Colon (tissue), 2 donors: ENCODE measurements around the gene SLC16A10.
"Not testable (repeated sequence)": the region's sequence is repeated elsewhere in the genome, so short reads cannot be mapped to it uniquely, and the experiment has no call there.

Experiments used
- FAIRE-seq: peaks from 2 replicates; lab custom pipeline; 2012; peaks lifted over from hg19 to GRCh38; lab: Jason Lieb, UNC
- donor health status: control.
- donor health status: control.

The SLC16A10 gene

GRCh38 chr6:111087871-111088667, 766 bp downstream of the SLC16A10 start:
- no peak for FAIRE-seq

DNA sequence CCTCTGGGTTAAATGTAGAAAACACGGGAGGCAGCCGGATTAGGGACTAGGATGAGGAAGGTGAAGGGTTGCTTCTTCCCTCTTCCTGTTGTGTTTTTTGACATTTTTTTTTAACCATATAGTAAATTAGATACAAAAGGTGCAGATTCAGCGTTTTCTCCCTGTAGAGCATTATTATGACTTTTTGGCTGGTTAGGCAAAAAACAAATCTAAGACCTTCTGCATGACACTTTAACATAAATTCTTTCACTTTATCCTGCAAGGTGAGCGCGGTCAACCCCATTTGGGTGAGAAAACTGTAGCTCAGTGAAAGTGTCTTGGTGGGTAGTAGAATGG, 1.3 kb downstream of the SLC16A10 start:
- no peak for FAIRE-seq

GRCh38 chr6:111090766-111091165, 3.5 kb downstream of the SLC16A10 start:
- FAIRE-seq, result no peak

DNA sequence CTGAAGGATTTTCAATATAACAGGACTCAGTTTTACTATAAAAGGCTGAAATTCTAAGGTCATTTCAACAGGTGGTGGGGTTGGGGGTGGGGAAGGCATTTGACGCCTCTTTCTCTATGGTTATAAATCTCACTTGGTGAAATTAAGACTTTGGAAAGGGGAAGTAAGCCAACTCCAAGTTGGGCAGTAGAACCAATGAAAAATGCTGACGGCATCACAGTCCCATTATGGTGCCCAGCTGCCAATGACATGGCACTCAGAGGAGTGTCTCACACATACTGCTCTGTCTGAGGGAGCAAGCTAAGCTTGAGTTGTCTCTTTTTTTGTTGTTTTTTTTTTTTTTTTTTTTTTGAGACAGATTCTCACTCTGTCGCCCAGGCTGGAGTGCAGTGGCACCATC, 4.7 kb downstream of the SLC16A10 start:
- no peak for FAIRE-seq

DNA sequence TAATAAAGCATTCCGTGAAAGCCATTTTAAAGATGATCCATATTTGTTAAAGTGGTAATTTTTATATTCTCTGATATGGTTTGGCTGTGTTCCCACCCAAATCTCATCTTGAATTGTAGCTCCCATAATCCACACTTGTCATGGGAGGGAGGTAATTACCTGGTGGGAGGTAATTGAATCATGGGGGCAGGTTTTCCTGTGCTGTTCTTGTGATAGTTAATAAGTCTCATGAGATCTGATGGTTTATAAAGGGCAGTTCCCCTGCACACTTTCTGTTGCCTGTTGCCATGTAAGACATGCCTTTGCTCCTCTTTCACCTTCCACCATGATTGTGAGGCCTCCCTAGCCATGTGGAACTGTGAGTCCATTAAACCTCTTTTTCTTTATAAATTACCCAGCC, 8.2 kb downstream of the SLC16A10 start:
- FAIRE-seq, result not testable (repeated sequence)

DNA sequence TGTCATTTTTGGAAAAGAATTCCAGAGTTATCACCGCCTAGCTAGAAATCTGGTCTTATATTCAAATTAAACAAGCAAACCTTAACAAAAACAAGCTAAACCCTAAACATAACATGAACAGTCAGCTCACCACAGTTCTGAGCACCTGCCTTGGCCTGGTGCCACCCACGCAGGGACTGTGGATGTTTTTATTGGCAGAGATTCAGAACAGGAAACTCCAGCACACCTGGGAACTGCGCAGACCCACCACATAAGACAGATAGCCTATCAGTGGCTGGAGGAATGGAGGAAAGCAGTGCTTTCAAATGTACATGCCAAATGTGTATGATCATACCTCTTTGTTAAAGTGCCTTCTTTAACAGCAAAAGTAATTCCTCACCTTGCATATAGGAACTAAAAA, 8.9 kb downstream of the SLC16A10 start:
- no peak for FAIRE-seq

DNA sequence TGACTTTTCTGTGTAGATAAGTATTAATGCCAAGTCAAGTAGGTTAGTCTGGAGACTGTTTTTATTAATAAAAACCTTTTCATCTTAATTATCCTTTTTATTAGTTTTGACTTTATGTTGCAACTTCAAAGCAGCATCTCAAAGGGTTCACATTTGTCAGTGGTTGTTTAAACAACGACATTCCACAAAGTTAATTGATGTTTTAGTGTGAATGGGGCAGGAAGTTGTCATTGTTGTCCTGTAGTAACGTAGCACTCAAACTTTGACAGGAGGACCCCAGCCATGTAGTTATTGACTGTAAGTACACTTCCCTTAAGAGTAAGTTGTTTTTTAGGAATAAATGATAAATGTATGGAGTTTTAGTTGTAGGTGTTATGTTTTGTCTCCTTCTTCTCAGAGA, 11.3 kb downstream of the SLC16A10 start:
- no peak for FAIRE-seq

DNA sequence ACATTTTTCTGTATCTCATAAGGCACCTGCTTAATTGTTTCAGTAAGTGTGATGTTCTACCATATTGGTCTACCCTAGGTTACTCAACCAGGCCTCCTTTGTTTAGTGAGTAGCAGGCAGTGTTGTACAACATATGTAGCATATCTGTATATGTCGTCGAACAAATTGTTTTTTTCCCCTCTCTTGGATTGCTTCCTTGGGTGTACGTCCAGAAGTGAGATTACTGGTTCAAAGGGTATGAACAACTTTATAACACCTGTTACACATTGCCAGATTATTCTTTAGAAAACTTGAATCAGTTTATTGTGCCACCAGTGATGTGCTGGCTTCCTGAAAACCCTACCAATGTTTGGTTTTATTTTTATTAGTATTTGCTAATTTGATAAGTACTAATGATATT, 14.7 kb downstream of the SLC16A10 start:
- FAIRE-seq, result no peak

- FAIRE-seq, result no peak
Measured at GRCh38 chr6:111105578-111105977, 18.3 kb downstream of the SLC16A10 start.

- no peak for FAIRE-seq
Measured at GRCh38 chr6:111107589-111107988, 20.3 kb downstream of the SLC16A10 start.

- no peak for FAIRE-seq
Measured at GRCh38 chr6:111110036-111110435, 22.7 kb downstream of the SLC16A10 start.

DNA sequence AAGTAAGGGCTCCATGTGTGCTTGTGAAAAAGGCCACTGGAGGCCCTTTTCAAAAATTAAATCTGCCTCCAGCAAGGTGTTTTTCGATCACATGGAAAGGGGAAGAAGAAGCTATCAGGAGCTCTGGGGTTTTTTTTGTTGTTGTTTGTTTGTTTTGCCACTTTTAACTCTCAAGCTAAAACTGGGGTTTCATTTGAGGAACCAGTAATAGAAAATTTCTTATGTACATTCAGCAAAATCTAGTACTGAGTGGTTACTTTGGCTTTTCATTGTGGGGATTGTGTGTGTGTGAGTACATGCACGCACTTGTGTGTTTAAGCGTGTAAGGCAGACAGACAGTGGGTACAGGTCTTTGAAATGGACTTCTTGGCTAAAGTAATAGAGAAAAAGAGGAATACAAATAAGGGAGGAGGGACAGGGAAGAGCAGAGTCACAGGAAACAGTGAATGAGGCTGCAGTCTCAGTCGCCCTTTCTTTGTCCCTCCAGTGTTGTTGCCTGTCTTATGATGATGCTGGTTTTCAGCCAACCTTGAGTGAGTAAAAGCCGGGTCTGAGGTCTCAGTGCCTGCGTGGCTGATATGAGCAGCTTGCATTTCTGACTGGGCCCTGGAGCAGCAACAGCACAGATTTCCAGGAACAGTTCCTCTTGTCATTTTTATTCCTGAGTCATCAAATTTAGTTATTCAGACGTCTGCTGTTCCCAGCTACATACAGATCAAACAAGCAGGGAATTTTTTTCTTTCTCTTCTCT, 26.2 kb downstream of the SLC16A10 start:
- no peak for FAIRE-seq

DNA sequence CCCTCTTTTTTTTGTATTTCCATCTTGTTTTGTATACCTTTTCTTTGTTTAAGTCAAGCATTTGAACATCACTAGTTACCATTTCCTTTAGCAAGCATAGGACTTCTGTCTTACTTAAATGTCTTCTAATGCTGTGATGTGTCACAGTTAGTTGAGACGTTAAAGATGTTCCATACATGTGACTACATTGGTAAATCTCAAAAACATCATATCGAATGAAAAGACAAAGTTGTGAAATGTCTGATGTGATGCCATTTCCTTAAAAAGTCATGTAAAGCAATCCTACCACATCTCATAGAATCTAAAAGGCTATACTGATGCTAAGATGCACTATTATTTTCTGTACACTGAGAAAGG, 26.8 kb downstream of the SLC16A10 start:
- FAIRE-seq, result no peak

GRCh38 chr6:111114482-111114881, 27.2 kb downstream of the SLC16A10 start:
- no peak for FAIRE-seq

DNA sequence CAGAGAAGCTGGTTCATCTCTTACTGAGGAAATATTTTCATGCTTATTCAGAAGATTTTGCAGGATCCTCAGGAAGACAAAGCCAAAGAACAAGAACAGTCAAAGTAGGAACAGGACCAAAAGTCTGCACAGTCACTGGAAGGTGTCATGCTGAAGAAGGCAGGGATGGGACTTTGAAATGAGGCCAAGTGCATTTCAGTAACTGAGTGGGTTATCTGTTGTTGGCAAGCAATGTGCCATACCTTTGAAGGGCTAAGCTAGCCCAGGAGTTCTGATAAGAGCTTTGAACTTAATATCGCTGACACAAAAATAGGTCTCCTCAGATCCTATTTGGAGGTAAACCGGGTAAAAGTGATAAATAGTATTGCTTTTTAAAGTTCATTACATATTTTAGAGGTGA, 31.5 kb downstream of the SLC16A10 start:
- FAIRE-seq, result no peak

DNA sequence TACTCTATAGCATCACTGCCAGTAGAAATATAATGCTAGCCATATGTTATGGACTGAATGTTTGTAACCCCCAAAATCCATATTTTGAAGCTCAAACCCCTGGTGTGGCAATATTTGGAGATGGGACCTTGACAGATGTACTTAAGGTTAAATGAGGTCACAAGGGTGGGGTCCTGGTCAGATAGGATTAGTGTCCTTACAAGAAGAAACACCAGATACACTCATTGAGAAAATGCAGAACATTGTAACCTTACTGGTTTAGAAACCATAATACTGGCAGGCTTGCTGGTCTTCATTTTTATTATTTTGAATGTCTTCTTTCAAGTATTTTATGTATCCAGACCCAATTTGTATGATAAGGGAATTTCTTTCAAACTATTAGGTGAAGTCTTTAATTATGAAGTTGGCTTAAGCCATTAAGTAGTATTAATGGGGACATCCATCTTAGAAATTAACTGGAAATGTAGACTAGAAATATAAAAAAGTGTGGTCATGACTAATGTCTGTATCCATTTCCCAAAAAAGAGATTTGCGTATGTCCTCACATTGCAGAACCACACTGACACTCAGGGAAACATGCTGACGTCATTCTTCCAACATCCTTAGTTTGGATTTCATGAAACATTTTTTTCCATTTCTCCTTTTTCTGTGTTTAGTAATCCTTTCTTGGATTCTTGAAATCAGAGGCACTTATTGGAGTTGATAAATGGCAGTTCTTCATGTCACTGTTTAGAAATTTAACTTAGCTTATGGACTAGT, 32.4 kb downstream of the SLC16A10 start:
- no peak for FAIRE-seq

- FAIRE-seq, result no peak
Measured at GRCh38 chr6:111121789-111122350, 34.6 kb downstream of the SLC16A10 start.

- FAIRE-seq, result no peak
Measured at GRCh38 chr6:111122458-111123286, 35.4 kb downstream of the SLC16A10 start.

GRCh38 chr6:111124406-111124805, 37.1 kb downstream of the SLC16A10 start:
- no peak for FAIRE-seq

- no peak for FAIRE-seq
Measured at GRCh38 chr6:111129013-111129412, 41.7 kb downstream of the SLC16A10 start.

GRCh38 chr6:111131018-111131417, 43.7 kb downstream of the SLC16A10 start:
- not testable (repeated sequence) for FAIRE-seq

GRCh38 chr6:111132669-111133068, 45.4 kb downstream of the SLC16A10 start:
- not testable (repeated sequence) for FAIRE-seq
